ENCODE results near the gene CYCS.
"Not testable (repeated sequence)": the region's sequence is repeated elsewhere in the genome, so short reads cannot be mapped to it uniquely, and the experiment has no call there.

CYCS gene

GRCh38 chr7:25118048-25118753, 6.9 kb downstream of the CYCS start:
- peak in 1 of 3 donors; percentile 10 for DNase-seq (ENCODE audit: low read depth in 2 of 3, low spot score in 1 of 3)

DNA sequence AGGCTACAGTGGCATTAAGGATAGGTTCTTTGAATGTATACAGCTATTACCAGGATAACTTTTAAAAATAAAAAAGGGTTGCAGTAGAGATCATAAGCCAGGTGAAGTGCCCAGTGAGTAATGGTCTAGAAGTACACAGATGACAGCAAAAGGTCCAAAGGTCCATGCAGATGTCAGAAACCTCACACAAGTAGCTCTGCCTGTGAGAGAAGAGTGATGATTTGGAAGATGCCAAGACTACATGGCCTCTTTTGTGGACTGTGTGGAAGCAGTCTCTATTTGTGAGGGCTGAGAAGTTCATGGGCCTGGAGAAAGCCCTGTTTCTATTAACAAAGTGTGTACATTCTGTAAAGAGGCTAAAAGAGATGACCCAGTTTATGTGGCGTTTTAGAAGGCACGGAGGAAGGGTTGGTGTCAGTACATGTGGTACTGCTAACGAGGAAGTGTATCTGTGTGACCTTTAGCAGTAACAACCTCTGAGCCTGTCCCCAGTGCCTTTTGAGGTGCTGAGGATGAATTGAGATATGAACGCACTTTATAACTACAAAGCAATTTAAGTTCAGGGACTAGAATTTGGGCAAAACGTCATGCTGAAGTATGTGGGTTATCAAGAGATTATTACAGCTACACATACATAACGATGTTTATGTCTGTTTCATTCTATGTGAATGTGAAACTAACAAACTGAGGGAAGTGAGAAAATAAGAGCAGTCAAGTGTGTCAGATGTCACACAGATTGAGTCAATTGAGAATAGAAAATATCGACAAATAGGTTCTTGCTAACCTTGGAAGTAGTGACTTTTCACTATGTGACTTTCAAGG, 7.6 kb downstream of the CYCS start:
- DNase-seq (ENCODE audit: low read depth in 2 of 3, low spot score in 1 of 3) = peak in 1 of 3 donors; percentile 7

DNA sequence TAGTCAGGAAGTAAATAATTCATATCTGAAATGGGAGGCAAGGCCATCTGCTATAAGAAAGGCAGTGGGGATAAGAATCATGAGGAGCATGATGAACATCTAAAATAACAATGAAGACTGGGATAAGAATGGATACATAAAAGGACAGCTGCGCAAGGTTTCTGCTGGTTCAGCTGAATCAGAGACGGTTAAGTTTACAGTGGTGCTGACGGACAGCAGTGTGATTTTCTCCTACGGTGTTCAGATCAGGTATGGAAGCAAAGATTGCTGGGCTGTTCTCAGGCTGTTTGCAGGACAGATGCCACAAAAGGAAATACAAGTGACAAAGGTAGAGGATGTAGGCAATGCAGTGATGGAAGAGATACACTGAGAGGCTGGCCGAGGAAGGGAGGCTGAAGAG, 8.4 kb downstream of the CYCS start:
- no peak for DNase-seq (ENCODE audit: low read depth in 2 of 3, low spot score in 1 of 3)

GRCh38 chr7:25110514-25110913, 14.5 kb downstream of the CYCS start:
- not testable (repeated sequence) for DNase-seq (ENCODE audit: low read depth in 2 of 3, low spot score in 1 of 3)

- DNase-seq (ENCODE audit: low read depth in 2 of 3, low spot score in 1 of 3) = no peak
These were observed 15.8 kb downstream of the CYCS start for GRCh38 chr7:25109276-25109675.

GRCh38 chr7:25105911-25106310, 19.1 kb downstream of the CYCS start:
- DNase-seq (ENCODE audit: low read depth in 2 of 3, low spot score in 1 of 3) = no peak

- DNase-seq (ENCODE audit: low read depth in 2 of 3, low spot score in 1 of 3) = no peak
These were observed 21.3 kb downstream of the CYCS start for GRCh38 chr7:25103773-25104172.

GRCh38 chr7:25101817-25102216, 23.2 kb downstream of the CYCS start:
- no peak for DNase-seq (ENCODE audit: low read depth in 2 of 3, low spot score in 1 of 3)

DNA sequence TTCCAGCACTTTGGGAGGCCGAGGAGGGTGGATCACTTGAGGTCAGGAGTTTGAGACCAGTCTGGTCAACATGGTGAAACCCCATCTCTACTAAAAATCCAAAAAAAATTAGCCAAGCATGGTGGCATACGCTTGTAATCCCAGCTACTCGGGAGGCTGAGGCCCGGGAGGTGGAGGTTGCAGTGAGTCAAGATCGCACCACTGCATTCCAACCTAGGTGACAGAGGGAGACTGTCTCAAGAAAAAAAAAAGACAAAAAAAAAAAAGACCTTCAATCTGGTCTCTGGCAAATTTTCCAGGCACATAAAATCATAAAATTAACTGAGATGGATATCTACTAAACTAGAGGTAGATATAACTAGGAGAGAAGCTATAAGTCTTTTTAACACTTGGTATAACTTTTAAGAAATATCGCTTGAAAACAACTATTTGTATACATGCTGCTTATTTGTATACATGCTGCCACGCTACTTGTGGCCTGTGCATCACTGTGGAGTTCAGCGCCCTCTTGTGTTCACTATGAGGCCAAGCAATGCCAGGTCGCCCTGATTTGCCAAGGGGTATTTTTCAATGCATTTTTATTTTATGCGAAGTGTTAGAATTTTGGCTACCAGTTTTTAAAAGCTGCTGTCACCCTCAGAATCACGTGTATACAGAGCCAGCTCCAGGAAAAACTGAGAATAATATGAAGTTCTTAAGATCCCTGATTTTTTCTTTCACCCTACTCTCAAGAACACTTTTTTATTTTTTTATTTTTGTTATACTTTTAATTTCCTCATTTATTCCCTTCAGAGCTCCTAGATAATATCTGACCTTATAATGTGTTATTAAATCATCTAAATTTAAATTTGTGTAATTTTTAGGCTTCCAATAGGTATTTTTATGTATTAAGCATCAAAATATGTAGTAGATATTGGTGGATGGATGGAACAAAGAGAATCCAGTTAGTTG, 26.7 kb downstream of the CYCS start:
- DNase-seq (ENCODE audit: low read depth in 2 of 3, low spot score in 1 of 3) = peak; percentile 18 to 58 (median 29)

DNA sequence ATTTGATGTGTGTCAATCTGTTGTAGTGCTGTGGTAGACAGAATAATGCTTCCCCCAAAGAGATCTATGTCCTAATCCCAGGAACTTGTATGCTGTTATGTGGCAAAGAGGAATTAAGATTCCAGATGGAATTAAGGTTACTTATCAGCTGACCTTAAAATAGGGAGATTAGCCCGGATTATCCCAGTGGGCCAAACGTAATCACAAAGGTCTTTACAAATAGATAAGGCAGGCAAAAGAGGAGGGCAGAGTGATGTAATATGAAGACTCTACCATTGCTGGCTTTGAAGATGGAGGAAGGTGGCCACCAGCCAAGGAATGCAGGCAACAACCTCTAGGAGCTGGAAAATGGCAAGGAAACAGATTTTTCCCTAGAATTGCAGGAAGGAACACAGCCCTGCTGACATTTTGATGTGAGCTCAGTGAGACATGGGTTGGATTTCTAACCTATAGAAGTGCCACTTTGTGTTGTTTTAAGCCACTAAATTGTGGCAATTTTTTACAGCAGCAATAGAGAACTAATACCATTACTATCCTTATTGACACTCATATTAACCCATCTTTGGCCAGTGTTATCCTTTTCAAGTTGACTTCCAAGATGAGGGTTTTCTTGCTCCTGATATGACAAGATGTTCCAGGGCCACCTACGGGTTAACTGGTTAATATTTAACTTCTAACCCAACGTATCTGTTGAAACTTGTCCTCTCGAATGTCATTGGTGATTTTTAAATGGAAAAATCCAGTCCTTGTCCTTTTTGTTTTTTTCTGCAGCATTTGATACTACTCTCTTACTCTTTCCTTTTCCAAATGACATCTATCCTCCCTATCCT, 29.3 kb downstream of the CYCS start:
- DNase-seq (ENCODE audit: low read depth in 2 of 3, low spot score in 1 of 3) = no peak

- peak; percentile 71 to 83 (median 77) for DNase-seq (ENCODE audit: low read depth in 2 of 3, low spot score in 1 of 3)
These were observed 31.7 kb downstream of the CYCS start for GRCh38 chr7:25093268-25093826.

DNA sequence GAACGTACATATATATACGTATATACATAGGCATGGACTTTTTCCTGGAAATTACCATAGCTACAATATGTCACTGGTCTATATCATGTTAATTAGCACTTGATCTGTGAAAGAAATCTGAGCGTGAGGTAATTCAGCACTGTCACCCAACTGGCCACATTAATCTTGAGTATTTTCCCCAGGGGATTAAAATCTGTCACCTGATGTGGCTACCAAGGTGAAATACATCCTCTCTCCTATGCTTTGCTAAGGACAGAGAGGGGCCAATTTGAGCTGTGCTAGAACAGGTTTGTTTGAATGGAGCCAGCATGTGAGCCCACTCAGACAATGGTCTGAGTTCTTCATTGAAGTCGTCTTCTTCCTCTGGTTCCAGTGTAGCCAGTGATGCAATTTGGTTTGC, 33.3 kb downstream of the CYCS start:
- DNase-seq (ENCODE audit: low read depth in 2 of 3, low spot score in 1 of 3) = no peak

GRCh38 chr7:25091176-25091575, 33.9 kb downstream of the CYCS start:
- DNase-seq (ENCODE audit: low read depth in 2 of 3, low spot score in 1 of 3) = no peak

DNA sequence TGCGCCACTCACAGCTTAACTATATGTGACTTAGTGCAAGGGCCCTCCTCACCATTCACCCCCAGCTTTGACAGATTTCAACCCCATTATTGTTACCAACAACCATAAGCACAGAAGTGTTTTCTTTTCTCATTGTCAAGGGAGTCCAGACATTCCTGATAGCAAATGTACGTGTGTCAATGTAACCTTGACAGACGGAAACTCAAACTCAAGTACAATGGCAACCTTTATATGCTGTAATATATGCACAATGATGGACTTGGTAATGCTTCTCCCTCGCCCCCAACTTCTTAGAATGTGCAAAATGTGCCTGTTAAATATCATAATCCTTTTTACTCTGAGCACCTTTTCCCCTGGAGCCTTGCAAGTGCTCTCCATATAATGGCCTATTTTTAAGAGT, 34.7 kb downstream of the CYCS start:
- DNase-seq (ENCODE audit: low read depth in 2 of 3, low spot score in 1 of 3) = no peak

- DNase-seq (ENCODE audit: low read depth in 2 of 3, low spot score in 1 of 3) = no peak
These were observed 37.2 kb downstream of the CYCS start for GRCh38 chr7:25087855-25088254.

DNA sequence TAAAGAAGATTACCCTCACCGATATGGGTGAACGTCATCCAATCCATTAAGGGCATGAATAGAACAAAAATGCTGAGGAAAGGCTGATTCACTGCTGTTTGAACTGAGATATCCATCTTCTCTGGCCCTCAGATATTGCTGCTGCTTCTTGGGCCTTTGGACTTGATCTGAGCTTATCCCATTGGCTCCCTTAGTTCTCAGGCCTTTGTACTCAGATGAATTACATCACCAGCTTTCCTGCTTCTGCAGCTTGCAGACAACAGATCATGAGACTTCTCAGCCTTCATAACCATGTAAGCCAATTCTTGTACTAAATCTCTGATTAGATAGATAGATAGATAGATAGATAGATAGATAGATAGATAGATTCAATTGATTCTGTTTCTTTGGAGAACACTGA, 40.2 kb downstream of the CYCS start:
- no peak for DNase-seq (ENCODE audit: low read depth in 2 of 3, low spot score in 1 of 3)

GRCh38 chr7:25083201-25083600, 41.9 kb downstream of the CYCS start:
- no peak for DNase-seq (ENCODE audit: low read depth in 2 of 3, low spot score in 1 of 3)

- DNase-seq (ENCODE audit: low read depth in 2 of 3, low spot score in 1 of 3) = not testable (repeated sequence)
These were observed 43.0 kb downstream of the CYCS start for GRCh38 chr7:25082041-25082440.

GRCh38 chr7:25077096-25077495, 48.0 kb downstream of the CYCS start:
- DNase-seq (ENCODE audit: low read depth in 2 of 3, low spot score in 1 of 3) = no peak

- DNase-seq (ENCODE audit: low read depth in 2 of 3, low spot score in 1 of 3) = peak; percentile 21 to 40 (median 24)
These were observed 49.6 kb downstream of the CYCS start for GRCh38 chr7:25075459-25075858.
